H1 (cell line): ENCODE data around the gene DDX11.

Source experiments
- CTCF ChIP-seq, 3 experiments: IDR thresholded peaks; 1 replicate in 2 of 3; 2 replicates in 1 of 3; pipeline versions ENCODE4 v1.5.1 to v1.6.1; 2011; ENCODE audit warnings: low read length in 3 of 3, mild to moderate bottlenecking in 3 of 3, inconsistent platforms in 2 of 3, low read depth in 1 of 3, moderate library complexity in 1 of 3; ENCODE audit not compliant: insufficient read depth in 1 of 3; ENCODE audit errors: control extremely low read depth in 1 of 3
- JUND ChIP-seq: IDR thresholded peaks from 2 replicates; pipeline ENCODE4 v1.6.1; 2011; ENCODE audit warnings: mild to moderate bottlenecking, improper control_type of control experiment, low read length
- RBBP5 ChIP-seq: IDR thresholded peaks from 2 replicates; pipeline ENCODE4 v1.7.1; 2012; ENCODE audit warnings: low read depth, mild to moderate bottlenecking, inconsistent platforms, low read length, moderate library complexity, borderline replicate concordance
- SIX5 ChIP-seq: IDR thresholded peaks from 2 replicates; pipeline ENCODE4 v1.6.1; 2011; ENCODE audit warnings: mild to moderate bottlenecking, low read depth, low read length
- TCF12 ChIP-seq: IDR thresholded peaks from 2 replicates; pipeline ENCODE4 v1.6.1; 2011; ENCODE audit warnings: low read depth, mild to moderate bottlenecking, low read length

GRCh38 chr12:31119192-31119802, 45.6 kb downstream of the DDX11 start:
- no peak for TF ChIP-seq JUND
- TF ChIP-seq CTCF (IDR thresholded peaks at IDR 0.05; ENCODE audit: control extremely low read depth in 1 of 3, insufficient read depth in 1 of 3, low read depth in 1 of 3, low read length in 3 of 3) = no peak
- no peak for TF ChIP-seq RBBP5
- TF ChIP-seq TCF12 = no peak
- TF ChIP-seq SIX5 = no peak
